HepG2 (cell line): ENCODE measurements around the gene EPS8L3. TPM values are rescaled to one million over a fixed set of nuclear protein-coding genes. Genes with fewer than 3 reads are reported as not detected.

Experiments
- ATAC-seq: fragments of 200-7000 bp; cut with Tn5 transposase; 3 replicates; pipeline ENCODE4 v1.9.1; 2020; ENCODE audit warnings: mild to moderate bottlenecking, moderate library complexity
- BruUV-seq: library from RNA; stranded (reverse); fragments of 400-500 nt; replicated peaks from 2 replicates; lab custom pipeline; 2021; lab: Mats Ljungman, UMichigan
- CTCF ChIA-PET: fragments of 300-600 bp; formaldehyde crosslinking; extraction: SDS; loops from one replicate; lab custom pipeline; 2021; ENCODE audit warnings: low total read pairs, inconsistent platforms, low intra/inter-chr PET ratio; lab: Yijun Ruan, JAX
- POLR2A ChIA-PET: fragments of 350-600 bp; sonication (Branson Sonifier 250); formaldehyde crosslinking; loops from one replicate; lab custom pipeline; 2020; ENCODE audit warnings: antibody characterized with exemption, inconsistent platforms; lab: Yijun Ruan, JAX
- DNase-seq: peaks from one replicate; pipeline ENCODE4 v3.0.0-alpha.2; 2015; ENCODE audit warnings: low spot score
- FAIRE-seq: peaks from 3 replicates; lab custom pipeline; 2011; peaks lifted over from hg19 to GRCh38; lab: Jason Lieb, UNC
- H2AFZ ChIP-seq: one replicate; pipeline ENCODE4 v1.6.1; 2011; ENCODE audit warnings: low read length, inconsistent platforms
- H3K27ac ChIP-seq: fragments of 300-600 bp; 3 replicates; pipeline ENCODE4 v1.8.0; 2011; ENCODE audit warnings: mixed run types, mild to moderate bottlenecking, mixed read lengths, low read length, inconsistent platforms; ENCODE audit not compliant: insufficient read depth; ENCODE audit errors: extremely low read length
- H3K27me3 ChIP-seq, 2 experiments: fragments of 200-600 bp in 1 of 2; 2 replicates in 1 of 2; 3 replicates in 1 of 2; pipeline versions ENCODE4 v1.6.0 to v1.8.0; 2011; ENCODE audit warnings: low read length in 2 of 2, mild to moderate bottlenecking in 2 of 2, moderate library complexity in 2 of 2, inconsistent platforms in 1 of 2; ENCODE audit not compliant: insufficient read depth in 2 of 2, control insufficient read depth in 1 of 2
- H3K36me3 ChIP-seq, 2 experiments: fragments of 200-600 bp in 1 of 2; replicated peaks in 1 of 2; 2 replicates in 1 of 2; 3 replicates in 1 of 2; pipeline versions ENCODE4 v1.5.1 to v1.8.0; 2011; ENCODE audit warnings: low read length in 2 of 2, inconsistent platforms in 1 of 2; ENCODE audit not compliant: insufficient read depth in 2 of 2, control insufficient read depth in 1 of 2
- H3K4me1 ChIP-seq: 2 replicates; pipeline ENCODE4 v1.5.1; 2012; ENCODE audit warnings: low read length, inconsistent platforms; ENCODE audit not compliant: insufficient read depth
- H3K4me2 ChIP-seq: 2 replicates; pipeline ENCODE4 v1.6.0; 2011; ENCODE audit warnings: low read depth, low read length, inconsistent platforms
- H3K4me3 ChIP-seq, 3 experiments: fragments of 200-600 bp in 1 of 3; sonication (generic), shearing (Covaris generic) in 1 of 3; replicated peaks in 1 of 3; 2 replicates each; pipeline ENCODE4 v1.5.1; 2011 to 2016; ENCODE audit warnings: low read length in 3 of 3, inconsistent platforms in 2 of 3, low read depth in 2 of 3, mild to moderate bottlenecking in 2 of 3, control low read depth in 1 of 3, mixed read lengths in 1 of 3; ENCODE audit not compliant: insufficient read depth in 1 of 3
- H3K79me2 ChIP-seq: one replicate; pipeline ENCODE4 v1.6.1; 2011; ENCODE audit warnings: low read length, inconsistent platforms; ENCODE audit not compliant: insufficient read depth
- H3K9ac ChIP-seq: 2 replicates; pipeline ENCODE4 v1.6.0; 2011; ENCODE audit warnings: mild to moderate bottlenecking, low read depth, low read length, inconsistent platforms; ENCODE audit not compliant: insufficient read depth
- H3K9me3 ChIP-seq: 2 replicates; pipeline ENCODE4 v1.5.1; 2012; ENCODE audit warnings: mild to moderate bottlenecking, low read length
- H4K20me1 ChIP-seq: 2 replicates; pipeline ENCODE4 v1.6.0; 2011; ENCODE audit warnings: inconsistent platforms, mild to moderate bottlenecking, low read length, moderate library complexity; ENCODE audit not compliant: insufficient read depth
- FOSL1 ChIP-seq: sonication (generic); formaldehyde crosslinking; IDR thresholded peaks from 2 replicates; pipeline ENCODE4 v1.9.0; 2021; ENCODE audit warnings: missing genetic modification reagents, borderline replicate concordance
- KLF16 ChIP-seq, 2 experiments: sonication (generic) in 1 of 2; formaldehyde crosslinking in 1 of 2; IDR thresholded peaks; 2 replicates each; pipeline versions ENCODE4 v1.6.1 to v1.8.0; 2016 to 2023; ENCODE audit warnings: missing genetic modification reagents in 2 of 2, missing compliant biosample characterization in 1 of 2
- MAFF ChIP-seq: IDR thresholded peaks from 2 replicates; pipeline ENCODE4 v1.6.1; 2011; ENCODE audit warnings: low read depth, low read length, improper control_type of control experiment
- MAFK ChIP-seq, 2 experiments: IDR thresholded peaks in 1 of 2; conservative IDR thresholded peaks in 1 of 2; 2 replicates each; pipeline ENCODE4 v1.6.1; 2011; ENCODE audit warnings: improper control_type of control experiment in 2 of 2, low read length in 2 of 2
- NFE2L1 ChIP-seq: sonication (generic); formaldehyde crosslinking; IDR thresholded peaks from 2 replicates; pipeline ENCODE4 v1.4.0; 2020; ENCODE audit warnings: missing genetic modification reagents, mild to moderate bottlenecking, borderline replicate concordance
- NFE2L2 ChIP-seq: fragments of 150-350 bp; IDR thresholded peaks from 2 replicates; pipeline ENCODE4 v1.6.1; 2014; ENCODE audit warnings: low read length
- NR3C1 ChIP-seq: sonication (generic); formaldehyde crosslinking; IDR thresholded peaks from 2 replicates; pipeline ENCODE4 v1.4.0; 2020; ENCODE audit warnings: missing genetic modification reagents
- RFXAP ChIP-seq: sonication (generic); formaldehyde crosslinking; IDR thresholded peaks from 2 replicates; pipeline ENCODE4 v1.4.0; 2020; ENCODE audit warnings: missing genetic modification reagents, borderline replicate concordance
- U2AF1 ChIP-seq: fragments of 200-400 bp; formaldehyde crosslinking; optimal IDR thresholded peaks from 2 replicates; pipeline ENCODE3; 2017; ENCODE audit warnings: mild to moderate bottlenecking, low read depth, low read length
- ZNF44 ChIP-seq: sonication (generic); formaldehyde crosslinking; IDR thresholded peaks from 2 replicates; pipeline ENCODE4 v1.5.1; 2020; ENCODE audit warnings: mild to moderate bottlenecking, missing genetic modification reagents
- WGBS: methylation state at CpG from one replicate; pipeline ENCODE4 v1.1.6; 2017; ENCODE audit warnings: low lambda C conversion rate; 5-methylcytosine and 5-hydroxymethylcytosine counted together
- in situ Hi-C: cut with HindIII; loops from 2 replicates; pipeline ENCODE4 v1.10.0; 2017; ENCODE audit warnings: low pct_unique_long_range_greater_than_20kb; ENCODE audit not compliant: extremely low pct_ligation_motif_present
- intact Hi-C: fragments of 100-400 bp; cut with micrococcal nuclease; formaldehyde crosslinking; loops from one replicate; pipeline ENCODE4 v1.10.0; 2022; ENCODE audit not compliant: unreplicated experiment
- polyA plus RNA-seq, 8 experiments: library from polyadenylated mRNA; depleted of rRNA in 3 of 8; stranded (reverse) in 7 of 8; unstranded in 1 of 8; fragments of >200 nt; fragmentation: Illumina TruSeq in 4 of 8; extraction: Trizol in 4 of 8; gene quantifications; 2 replicates each; pipeline versions ENCODE4 v1.2.1 to v1.2.3, GENCODE V29; 2011 to 2016; ENCODE audit warnings: low read depth in 4 of 8, missing spikeins in 1 of 8, mixed read lengths in 1 of 8; ENCODE audit not compliant: insufficient read depth in 1 of 8
- total RNA-seq, 5 experiments: library from RNA; depleted of rRNA; stranded (reverse); fragments of >200 nt; fragmentation: Illumina TruSeq; extraction: Trizol; gene quantifications; 2 replicates each; pipeline ENCODE4 v1.2.3, GENCODE V29; 2016; ENCODE audit warnings: low read depth in 1 of 5
- TF ChIP-seq, protein P1 (sequence below): sonication (generic); formaldehyde crosslinking; IDR thresholded peaks from 2 replicates; pipeline ENCODE4 v1.5.0; 2020; ENCODE audit warnings: mild to moderate bottlenecking, missing genetic modification reagents, moderate library complexity
- TF ChIP-seq, protein P2 (sequence below): IDR thresholded peaks from 2 replicates; pipeline ENCODE4 v1.6.1; 2016; ENCODE audit warnings: mild to moderate bottlenecking, missing biosample characterization, missing genetic modification reagents
- TF ChIP-seq, protein P3 (sequence below): IDR thresholded peaks from 2 replicates; pipeline ENCODE4 v1.6.1; 2012; ENCODE audit warnings: inconsistent platforms
- TF ChIP-seq, protein P4 (sequence below): sonication (generic); formaldehyde crosslinking; IDR thresholded peaks from 2 replicates; pipeline ENCODE4 v1.4.0; 2020; ENCODE audit warnings: missing genetic modification reagents
- TF ChIP-seq, protein P5 (sequence below): sonication (generic); formaldehyde crosslinking; IDR thresholded peaks from 2 replicates; pipeline ENCODE4 v1.8.0; 2022; ENCODE audit warnings: low read depth, missing genetic modification reagents

The EPS8L3 gene
- total and polyA plus RNA-seq, 2 of the 13 experiments (the other 11 are each of a cell fraction or from before 2014, with no cell fraction given): 18.2 to 106 TPM

DNA sequence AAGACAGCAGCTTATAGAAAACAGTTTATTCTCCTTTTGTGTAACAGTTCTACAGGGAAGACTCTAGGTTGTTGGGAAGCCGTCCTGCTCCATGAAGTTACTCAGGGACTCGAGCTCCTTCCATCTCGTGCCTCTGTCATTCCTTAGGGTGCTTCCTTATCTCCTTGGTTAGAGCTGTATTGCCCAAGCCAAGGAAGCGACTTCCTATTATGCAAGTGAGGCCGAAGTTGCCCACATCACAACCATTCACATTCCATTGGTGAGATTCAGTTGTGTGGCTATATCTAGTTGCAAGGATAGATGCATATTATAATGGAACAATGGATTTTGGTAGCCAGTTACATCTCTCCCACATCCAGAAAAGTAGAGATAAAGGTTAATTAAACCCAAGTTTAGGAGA is 42.7 kb downstream of the EPS8L3 start (continued):
- TF ChIP-seq, protein P1, sequence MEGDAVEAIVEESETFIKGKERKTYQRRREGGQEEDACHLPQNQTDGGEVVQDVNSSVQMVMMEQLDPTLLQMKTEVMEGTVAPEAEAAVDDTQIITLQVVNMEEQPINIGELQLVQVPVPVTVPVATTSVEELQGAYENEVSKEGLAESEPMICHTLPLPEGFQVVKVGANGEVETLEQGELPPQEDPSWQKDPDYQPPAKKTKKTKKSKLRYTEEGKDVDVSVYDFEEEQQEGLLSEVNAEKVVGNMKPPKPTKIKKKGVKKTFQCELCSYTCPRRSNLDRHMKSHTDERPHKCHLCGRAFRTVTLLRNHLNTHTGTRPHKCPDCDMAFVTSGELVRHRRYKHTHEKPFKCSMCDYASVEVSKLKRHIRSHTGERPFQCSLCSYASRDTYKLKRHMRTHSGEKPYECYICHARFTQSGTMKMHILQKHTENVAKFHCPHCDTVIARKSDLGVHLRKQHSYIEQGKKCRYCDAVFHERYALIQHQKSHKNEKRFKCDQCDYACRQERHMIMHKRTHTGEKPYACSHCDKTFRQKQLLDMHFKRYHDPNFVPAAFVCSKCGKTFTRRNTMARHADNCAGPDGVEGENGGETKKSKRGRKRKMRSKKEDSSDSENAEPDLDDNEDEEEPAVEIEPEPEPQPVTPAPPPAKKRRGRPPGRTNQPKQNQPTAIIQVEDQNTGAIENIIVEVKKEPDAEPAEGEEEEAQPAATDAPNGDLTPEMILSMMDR (CRISPR knock-in tag): no peak
- no peak for TF ChIP-seq NFE2L1 (CRISPR knock-in tag)

DNA sequence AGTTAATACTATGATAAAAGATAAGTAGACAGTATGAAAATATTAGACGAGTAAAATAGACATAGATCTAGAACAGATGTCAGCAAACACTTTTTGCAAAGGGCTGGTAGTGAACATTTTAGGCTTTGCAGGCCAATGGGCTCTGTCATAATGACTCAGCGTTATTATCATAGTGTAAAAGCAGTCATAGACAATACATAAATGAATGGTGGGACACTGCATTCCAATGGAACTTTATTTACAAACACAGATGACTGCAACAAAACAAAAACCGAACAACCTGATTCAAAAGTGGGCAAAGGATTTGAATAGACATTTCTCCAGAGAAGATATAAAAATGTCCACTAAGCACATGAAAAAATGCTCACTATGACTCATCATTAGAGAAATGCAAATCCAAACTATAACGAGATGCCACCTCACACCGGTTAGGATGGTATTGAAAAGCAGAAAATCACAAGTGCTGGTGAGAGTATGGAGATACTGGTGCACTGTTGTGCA is 44.3 kb downstream of the EPS8L3 start:
- H3K36me3 ChIP-seq: no peaks in the 10 kb centered on the region
- ChIA-PET CTCF (interaction anchor here (1.3 to 2.6 kb wide), 2 partner anchors 54 to 57 kb away, joined by 5 to 15 read pairs; no protein-coding TSS in a partner anchor), POLR2A (no interaction called here)
- no peaks in the 10 kb centered on the region for H3K79me2 ChIP-seq
- 71% methylated on average over 5 of the region's 5 CpGs for WGBS
- H3K9ac ChIP-seq: no peak overlapping the region
- H3K4me1 ChIP-seq: no peaks in the 10 kb centered on the region
- no peak for ATAC-seq
- intact Hi-C loops (loop anchor here (10.0 kb wide), 1 partner anchor 265 kb away; the partner anchor contains the start of gene AHCYL1), in situ Hi-C loops (loop anchor here (5.0 to 10.0 kb wide), 3 partner anchors 53 to 175 kb away; partner anchors contain the start of genes GNAI3 and GSTM2)
- no peak overlapping the region for H3K27ac ChIP-seq
- H3K4me3 ChIP-seq: no peak overlapping the region
- FAIRE-seq: no peak
- DNase-seq: no peak
- no peak overlapping the region for H3K4me2 ChIP-seq
- BruUV-seq: no TSS peak
- no peaks in the 10 kb centered on the region for H4K20me1 ChIP-seq
- no peak overlapping the region for H2AFZ ChIP-seq
- H3K27me3 ChIP-seq: peaks cover 1 to 28% of the 10 kb centered on the region in 2 experiments; a peak in 3 of 5 replicates
- H3K9me3 ChIP-seq: no peaks in the 10 kb centered on the region
- no peak for TF ChIP-seq U2AF1
- TF ChIP-seq FOSL1: no peak
- TF ChIP-seq NR3C1 (CRISPR knock-in tag): no peak
- TF ChIP-seq, protein P2, sequence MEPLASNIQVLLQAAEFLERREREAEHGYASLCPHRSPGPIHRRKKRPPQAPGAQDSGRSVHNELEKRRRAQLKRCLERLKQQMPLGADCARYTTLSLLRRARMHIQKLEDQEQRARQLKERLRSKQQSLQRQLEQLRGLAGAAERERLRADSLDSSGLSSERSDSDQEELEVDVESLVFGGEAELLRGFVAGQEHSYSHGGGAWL (CRISPR knock-in tag): no peak
- TF ChIP-seq, protein P3, sequence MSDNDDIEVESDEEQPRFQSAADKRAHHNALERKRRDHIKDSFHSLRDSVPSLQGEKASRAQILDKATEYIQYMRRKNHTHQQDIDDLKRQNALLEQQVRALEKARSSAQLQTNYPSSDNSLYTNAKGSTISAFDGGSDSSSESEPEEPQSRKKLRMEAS: no peak
- TF ChIP-seq RFXAP (CRISPR knock-in tag): no peak
- TF ChIP-seq, protein P4, sequence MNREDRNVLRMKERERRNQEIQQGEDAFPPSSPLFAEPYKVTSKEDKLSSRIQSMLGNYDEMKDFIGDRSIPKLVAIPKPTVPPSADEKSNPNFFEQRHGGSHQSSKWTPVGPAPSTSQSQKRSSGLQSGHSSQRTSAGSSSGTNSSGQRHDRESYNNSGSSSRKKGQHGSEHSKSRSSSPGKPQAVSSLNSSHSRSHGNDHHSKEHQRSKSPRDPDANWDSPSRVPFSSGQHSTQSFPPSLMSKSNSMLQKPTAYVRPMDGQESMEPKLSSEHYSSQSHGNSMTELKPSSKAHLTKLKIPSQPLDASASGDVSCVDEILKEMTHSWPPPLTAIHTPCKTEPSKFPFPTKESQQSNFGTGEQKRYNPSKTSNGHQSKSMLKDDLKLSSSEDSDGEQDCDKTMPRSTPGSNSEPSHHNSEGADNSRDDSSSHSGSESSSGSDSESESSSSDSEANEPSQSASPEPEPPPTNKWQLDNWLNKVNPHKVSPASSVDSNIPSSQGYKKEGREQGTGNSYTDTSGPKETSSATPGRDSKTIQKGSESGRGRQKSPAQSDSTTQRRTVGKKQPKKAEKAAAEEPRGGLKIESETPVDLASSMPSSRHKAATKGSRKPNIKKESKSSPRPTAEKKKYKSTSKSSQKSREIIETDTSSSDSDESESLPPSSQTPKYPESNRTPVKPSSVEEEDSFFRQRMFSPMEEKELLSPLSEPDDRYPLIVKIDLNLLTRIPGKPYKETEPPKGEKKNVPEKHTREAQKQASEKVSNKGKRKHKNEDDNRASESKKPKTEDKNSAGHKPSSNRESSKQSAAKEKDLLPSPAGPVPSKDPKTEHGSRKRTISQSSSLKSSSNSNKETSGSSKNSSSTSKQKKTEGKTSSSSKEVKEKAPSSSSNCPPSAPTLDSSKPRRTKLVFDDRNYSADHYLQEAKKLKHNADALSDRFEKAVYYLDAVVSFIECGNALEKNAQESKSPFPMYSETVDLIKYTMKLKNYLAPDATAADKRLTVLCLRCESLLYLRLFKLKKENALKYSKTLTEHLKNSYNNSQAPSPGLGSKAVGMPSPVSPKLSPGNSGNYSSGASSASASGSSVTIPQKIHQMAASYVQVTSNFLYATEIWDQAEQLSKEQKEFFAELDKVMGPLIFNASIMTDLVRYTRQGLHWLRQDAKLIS: no peak
- TF ChIP-seq MAFK (conservative IDR thresholded peaks at IDR 0.05 in 1 of 2, IDR thresholded peaks at IDR 0.05 in 1 of 2; ENCODE audit: low read length in 2 of 2): peak in 1 of 2 experiments; percentile 28; a peak in 2 of 4 replicates
- TF ChIP-seq, protein P5, sequence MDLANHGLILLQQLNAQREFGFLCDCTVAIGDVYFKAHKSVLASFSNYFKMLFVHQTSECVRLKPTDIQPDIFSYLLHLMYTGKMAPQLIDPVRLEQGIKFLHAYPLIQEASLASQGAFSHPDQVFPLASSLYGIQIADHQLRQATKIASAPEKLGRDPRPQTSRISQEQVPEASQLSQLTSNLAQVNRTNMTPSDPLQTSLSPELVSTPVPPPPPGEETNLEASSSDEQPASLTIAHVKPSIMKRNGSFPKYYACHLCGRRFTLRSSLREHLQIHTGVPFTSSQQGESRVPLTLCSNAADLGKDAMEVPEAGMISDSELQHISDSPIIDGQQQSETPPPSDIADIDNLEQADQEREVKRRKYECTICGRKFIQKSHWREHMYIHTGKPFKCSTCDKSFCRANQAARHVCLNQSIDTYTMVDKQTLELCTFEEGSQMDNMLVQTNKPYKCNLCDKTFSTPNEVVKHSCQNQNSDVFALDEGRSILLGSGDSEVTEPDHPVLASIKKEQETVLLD: no peak
- TF ChIP-seq MAFF: 0 out of 2 replicates have a peak, but pooled peaks have one; percentile 28
- TF ChIP-seq ZNF44 (CRISPR knock-in tag): no peak
- peak; percentile 87 for TF ChIP-seq NFE2L2
- no peak for TF ChIP-seq KLF16 (CRISPR knock-in tag; IDR thresholded peaks at IDR 0.05)
